ENCODE data around the gene NDUFB10.

Gene NDUFB10

DNA sequence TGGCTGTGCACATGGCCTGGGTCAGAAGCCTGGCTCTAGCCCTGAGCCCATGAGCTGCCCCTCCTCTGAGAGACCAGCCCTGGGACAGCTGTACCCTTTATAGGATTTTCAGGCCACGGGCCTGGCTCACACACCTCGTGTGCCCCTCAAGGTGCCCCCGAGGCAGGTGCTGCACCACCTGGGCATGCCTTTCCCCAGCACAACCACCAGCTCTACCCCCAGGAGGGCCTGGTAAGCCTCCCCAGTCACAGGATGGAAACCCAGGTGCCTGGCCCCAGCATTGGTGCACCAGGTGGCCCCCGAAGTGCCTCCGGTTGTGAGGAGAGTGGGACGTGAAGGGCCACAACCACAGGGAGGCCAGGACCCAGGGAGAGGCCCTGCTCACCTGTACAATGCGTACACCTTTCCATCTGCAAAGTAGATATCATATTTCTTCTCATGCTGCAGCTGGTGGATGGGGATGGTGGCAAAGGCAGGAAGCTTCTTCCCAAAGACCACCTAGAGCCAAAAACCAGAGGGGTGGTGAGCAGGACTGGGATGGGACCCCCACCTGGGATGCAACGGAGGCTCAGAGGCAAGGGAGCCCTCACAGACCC lies 44.0 kb downstream of the NDUFB10 start:
- no peak for DNase-seq

DNA sequence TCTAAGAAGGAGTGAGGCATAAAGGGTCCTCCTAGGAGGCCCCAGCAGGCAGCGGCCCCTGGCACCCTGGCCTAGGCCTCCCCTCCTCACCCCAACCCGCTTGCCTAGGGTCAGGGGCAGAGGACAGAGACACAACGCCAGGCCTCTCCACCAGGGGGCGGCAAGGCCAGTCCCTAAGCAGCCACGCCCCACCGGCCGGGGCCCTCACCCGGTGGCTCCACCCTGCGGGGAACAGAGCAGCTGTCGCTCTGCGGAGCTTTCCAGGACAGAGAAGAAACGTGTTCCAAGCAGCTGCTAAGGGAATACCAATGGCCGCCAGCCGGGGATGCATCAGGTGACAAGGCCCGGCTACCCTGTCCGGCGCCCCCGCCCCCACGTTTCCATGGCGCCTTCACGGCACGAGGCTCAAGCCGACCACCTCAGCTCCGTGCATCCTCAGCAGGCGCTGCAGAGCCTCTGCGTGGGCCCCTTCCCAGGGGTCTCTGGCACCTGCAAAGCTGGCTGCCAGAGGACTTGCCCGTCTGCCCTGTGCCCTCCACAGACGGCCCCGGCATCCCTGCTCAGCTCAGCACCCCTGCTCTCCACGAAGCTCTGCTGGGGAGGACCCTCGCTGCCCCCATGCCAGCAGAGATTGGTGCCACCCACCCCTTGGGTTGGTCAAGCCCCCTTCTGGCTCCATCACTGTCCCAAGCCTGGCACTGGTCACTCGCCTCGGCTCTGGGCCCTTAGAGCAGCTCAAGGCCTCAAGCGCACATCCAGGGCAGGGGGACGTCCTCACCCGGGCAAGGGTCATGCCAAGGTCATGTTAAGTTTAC lies 44.7 kb downstream of the NDUFB10 start:
- DNase-seq, result peak; percentile 66 to 85 (median 83)

DNA sequence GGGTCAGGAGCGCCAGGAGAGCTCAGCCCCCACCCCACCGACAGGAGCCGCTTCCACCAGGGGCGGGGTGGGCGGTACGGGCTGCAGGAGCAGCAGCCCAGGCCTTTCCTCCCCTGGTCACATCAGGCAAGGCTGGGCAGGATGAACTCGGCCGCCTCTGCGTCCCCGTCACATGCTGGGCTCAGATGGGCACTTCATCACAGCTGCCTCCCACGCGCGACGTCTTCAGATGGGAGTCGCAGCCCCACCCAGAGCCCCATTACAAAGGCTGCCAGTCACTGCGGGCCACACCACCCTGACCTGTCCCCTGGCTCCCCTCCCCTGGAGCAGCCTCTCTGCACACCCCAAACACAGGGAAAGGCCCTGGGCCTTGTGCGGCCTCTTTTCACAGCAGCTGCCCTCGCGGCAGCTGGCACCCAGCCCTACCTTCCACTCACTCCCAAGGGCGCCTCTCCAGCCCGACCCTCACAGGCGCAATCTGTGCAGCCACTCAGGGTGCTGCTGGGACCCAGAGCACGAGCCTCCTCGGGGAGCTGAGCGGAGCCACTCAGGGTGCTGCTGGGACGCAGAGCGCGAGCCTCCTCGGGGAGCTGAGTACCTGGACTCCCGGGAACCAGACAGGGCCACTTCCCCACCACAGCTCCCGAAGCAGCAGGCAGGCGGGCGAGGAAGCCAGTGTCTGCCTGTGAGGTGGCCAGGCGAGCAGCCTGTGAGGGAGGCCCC lies 45.6 kb downstream of the NDUFB10 start:
- no peak for DNase-seq

- no peak for DNase-seq
Measured at GRCh38 chr16:2005646-2006045, 46.3 kb downstream of the NDUFB10 start.

- DNase-seq, result no peak
Measured at GRCh38 chr16:2006317-2006716, 47.0 kb downstream of the NDUFB10 start.

DNA sequence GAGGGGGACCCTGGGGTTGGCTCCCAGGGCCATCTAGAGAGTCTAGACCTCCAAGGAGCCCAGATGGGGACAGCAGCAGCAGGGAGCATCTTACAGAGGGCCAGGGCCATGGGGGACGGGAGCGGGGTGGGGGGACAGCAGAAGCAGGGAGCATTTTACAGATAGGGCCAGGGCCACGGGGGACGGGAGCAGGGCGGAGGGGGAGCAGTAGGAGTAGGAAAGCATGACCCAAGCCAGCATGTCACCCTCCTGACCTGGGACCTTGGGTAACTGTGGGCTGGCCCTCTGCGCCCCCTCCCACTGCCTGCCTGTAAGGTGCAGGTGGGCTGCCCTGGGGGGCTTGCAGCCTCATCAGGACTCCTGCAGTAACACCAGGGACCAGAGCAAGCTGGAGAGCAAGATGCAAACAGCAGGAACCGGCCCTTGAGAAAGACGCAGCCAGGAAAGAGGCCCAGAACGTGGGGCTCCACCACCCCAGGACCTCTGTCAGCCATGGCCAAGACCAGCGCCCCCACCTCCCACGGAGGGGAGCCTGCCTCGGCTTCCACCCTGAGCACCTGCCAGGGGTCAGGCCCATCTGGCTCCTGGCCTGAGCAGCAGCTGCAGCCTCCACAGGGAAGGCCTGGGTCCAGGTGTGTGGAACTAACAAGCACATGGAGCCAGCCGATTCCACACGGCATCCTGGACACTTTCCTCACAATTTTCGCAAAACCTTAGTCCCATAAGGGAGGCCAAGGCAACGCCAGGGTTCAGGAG lies 47.9 kb downstream of the NDUFB10 start:
- no peak for DNase-seq

DNA sequence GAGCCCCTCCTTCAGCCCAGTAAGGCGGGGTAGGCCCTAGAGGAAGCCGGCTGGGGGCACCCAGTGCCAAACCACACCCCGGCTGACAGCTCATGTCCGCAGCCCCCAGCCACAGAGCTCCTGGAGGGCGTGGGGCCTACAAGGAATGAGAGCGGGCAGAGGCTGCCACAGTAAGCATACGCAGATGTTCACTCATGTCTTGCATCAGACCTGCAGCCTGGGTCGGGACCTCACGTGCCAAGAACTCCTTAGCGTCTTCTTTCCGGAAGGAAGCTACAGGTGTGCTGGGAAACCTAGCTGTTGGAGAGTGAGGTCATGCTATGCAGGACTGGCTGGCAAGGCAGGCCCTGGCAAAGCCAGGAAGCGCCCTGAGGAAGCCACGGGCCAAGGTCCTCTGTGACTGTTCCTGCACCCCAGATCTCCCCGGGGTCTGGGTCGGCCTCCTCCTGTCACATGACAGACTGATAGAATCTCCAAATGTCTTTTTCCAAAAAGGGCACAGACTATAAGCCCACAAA lies 48.7 kb downstream of the NDUFB10 start:
- peak in 1 of 5 donors; percentile 37 for DNase-seq

- peak in 1 of 5 donors; percentile 34 for DNase-seq
Measured at GRCh38 chr16:2008631-2009163, 49.4 kb downstream of the NDUFB10 start.

DNA sequence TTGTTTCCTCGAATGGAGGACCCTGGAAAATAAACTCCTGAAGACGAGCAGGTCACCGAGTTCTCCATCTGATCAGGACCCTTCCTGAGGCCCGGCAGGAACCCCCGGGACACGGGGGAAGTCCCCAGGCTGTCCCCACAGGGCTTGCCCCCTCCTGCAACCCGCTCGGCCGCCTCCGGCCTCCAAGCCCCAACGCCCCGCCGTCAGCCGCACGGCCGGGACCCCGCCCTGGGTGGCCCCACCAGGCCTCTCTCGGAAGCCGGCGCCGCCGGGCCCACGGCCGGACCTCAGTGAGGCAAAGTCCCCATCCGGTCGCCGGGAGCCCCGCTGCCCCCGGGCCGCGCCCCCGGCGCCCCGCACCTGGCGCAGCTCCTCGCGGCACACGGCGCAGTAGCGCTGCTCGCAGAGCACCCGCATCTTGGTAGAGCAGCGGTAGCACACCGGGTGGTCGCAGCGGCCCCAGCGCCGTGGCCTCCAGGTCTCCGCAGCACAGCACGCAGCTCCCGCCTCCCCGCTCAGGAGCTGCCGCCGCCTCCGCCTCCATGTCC lies 49.9 kb downstream of the NDUFB10 start:
- no peak for DNase-seq

- DNase-seq, result peak; percentile 62 to 85 (median 71)
Measured at GRCh38 chr16:2009791-2010510, 50.6 kb downstream of the NDUFB10 start, which contains the start of gene ZNF598. Gene ZNF598, minus strand, starts transcription at chr16:2009821.

All from T-helper 1 cell (primary cell).